Measurements from ENCODE around the gene EIF1B. TPM values are rescaled to one million over a fixed set of nuclear protein-coding genes. Genes with fewer than 3 reads are reported as not detected.

The EIF1B gene
- total RNA-seq, 4 donors from 2014 or later, result 20.9 to 46.1 (median 24.1) TPM

DNA sequence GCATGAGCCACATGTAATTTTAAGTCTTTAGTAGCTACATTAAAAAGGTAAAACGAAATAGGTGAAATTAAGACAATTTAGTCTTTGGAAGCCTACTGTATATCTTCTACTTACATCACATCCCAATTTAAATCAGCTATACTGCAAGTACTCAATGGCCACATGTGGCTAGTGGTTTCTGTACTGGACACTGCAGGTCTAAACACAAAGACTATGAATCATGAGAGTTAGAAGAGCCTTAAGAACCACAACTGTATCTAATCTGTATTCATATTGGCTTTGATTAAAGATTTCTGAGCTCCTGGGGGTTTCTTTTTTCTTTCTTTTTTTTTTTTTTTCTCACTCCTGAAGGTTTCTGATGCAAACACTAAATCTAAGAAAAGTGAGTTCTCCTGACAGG lies 2.3 kb upstream of the EIF1B start:
- Histone ChIP-seq H3K4me1 (peaks cover 15 to 18% of the 10 kb centered on the region in 2 donors), H3K27ac (no peak overlapping the region), H3K36me3 (peaks cover 6 to 9% of the 10 kb centered on the region in 2 donors), H3K4me3 (replicated peaks in 1 of 3) (no peak overlapping the region), H3K27me3 (no peaks in the 10 kb centered on the region), H3K9me3 (no peaks in the 10 kb centered on the region)
- DNase-seq, result no peak
- intact Hi-C loops (cut with DNase I), result no loop called here
- TF ChIP-seq POLR2A (IDR thresholded peaks at IDR 0.05), result no peak
- TF ChIP-seq, protein P1, sequence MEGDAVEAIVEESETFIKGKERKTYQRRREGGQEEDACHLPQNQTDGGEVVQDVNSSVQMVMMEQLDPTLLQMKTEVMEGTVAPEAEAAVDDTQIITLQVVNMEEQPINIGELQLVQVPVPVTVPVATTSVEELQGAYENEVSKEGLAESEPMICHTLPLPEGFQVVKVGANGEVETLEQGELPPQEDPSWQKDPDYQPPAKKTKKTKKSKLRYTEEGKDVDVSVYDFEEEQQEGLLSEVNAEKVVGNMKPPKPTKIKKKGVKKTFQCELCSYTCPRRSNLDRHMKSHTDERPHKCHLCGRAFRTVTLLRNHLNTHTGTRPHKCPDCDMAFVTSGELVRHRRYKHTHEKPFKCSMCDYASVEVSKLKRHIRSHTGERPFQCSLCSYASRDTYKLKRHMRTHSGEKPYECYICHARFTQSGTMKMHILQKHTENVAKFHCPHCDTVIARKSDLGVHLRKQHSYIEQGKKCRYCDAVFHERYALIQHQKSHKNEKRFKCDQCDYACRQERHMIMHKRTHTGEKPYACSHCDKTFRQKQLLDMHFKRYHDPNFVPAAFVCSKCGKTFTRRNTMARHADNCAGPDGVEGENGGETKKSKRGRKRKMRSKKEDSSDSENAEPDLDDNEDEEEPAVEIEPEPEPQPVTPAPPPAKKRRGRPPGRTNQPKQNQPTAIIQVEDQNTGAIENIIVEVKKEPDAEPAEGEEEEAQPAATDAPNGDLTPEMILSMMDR (IDR thresholded peaks at IDR 0.05), result no peak
- WGBS, 2 donors, result 91 to 92% methylated on average over 1 of the region's 1 CpG

DNA sequence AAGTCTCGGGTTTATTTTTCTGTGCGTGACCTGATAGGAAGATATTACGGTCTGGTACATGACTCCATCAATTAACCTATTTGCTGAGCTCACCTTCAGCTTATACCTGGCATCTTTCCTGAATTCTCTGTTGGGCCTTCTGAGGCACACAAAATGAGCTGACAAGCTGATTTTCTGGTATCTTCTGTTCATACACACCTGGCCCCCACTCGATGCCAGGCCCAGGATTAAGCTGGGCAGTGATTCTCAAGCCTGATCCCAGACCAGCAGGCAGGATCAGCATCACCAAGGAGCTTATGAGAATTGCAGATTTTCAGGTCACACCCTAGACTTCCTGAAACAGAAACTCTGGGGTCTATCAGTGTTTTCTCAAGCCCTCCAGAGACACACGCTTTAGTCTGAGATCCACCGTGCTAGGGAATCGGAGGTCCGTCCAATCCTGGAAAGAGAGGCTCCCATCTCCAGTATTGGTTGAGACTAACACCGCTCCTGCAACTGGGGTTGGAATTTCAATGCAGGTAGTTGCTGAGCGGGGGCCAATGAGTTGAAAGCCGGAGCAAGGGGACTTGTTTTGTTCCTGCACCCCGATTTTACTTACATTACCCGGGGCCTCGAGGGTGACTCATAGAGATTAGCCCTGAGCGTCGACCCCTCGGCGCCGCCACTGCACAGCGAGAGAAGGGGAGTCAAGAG lies 636 bp upstream of the EIF1B start:
- no peaks in the 10 kb centered on the region for H3K9me3 ChIP-seq
- no peaks in the 10 kb centered on the region for H3K27me3 ChIP-seq
- H3K4me3 ChIP-seq (replicated peaks in 1 of 3), result peak overlapping the region; percentile 52 to 91 (median 81)
- peak overlapping the region; percentile 66 to 93 (median 71) for H3K27ac ChIP-seq
- H3K36me3 ChIP-seq, result peaks cover 14 to 23% of the 10 kb centered on the region in 2 donors
- TF ChIP-seq, protein P1 (IDR thresholded peaks at IDR 0.05), result no peak
- TF ChIP-seq POLR2A (IDR thresholded peaks at IDR 0.05), result no peak
- intact Hi-C loops (cut with DNase I), result no loop called here
- H3K4me1 ChIP-seq, result peaks cover 15 to 18% of the 10 kb centered on the region in 2 donors
- peak in 1 of 2 donors; percentile 23 for DNase-seq
- WGBS, 2 donors, result 31 to 33% methylated on average over 11 to 15 of the region's 20 CpGs

DNA sequence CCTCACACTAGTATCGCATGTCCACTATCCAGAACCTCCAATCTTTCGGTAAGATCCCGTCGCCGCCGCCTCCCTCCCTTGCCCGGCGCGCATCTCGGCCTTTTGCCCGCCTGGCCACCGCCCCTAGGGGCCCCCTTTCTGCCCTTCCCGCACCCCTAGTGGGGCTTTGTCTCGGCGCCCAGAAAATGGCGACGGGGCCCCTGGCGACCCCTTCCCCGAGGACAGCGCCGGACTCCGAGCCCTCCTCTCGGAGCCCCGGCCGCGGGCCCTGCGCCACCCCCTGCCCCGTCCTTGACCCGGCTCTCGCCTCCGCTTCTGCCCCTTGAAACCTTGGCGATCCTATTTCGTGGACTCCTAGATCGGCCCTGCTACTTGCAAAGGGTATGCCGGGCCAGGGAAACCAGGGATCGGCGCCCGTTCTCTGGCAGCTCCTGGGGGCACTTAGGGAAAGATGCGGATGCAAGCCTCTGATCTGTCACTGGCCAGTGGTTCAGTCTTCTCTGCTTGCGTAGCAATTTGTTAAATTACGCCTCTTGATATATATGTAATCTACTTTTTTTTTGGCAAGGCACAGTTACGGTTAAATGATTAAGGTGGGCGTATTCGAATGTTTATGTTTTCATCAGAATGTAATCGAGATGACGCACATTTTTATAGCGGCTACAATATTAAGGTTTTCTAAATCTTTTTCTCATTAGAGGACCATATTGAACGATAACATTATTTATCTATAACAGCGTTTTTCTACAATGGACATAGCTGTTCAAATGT lies 603 bp downstream of the EIF1B start:
- intact Hi-C loops (cut with DNase I), result loop anchor here (10.0 kb wide), 1 partner anchor 155 kb away; no protein-coding TSS in a partner anchor
- no peaks in the 10 kb centered on the region for H3K9me3 ChIP-seq
- DNase-seq, result peak; percentile 52 to 53
- 0 to 1% methylated on average over 33 to 46 of the region's 49 CpGs for WGBS, 2 donors
- H3K27ac ChIP-seq, result peak overlapping the region; percentile 81 to 93 (median 86)
- no peak for TF ChIP-seq POLR2A (IDR thresholded peaks at IDR 0.05)
- TF ChIP-seq, protein P1 (IDR thresholded peaks at IDR 0.05), result no peak
- H3K36me3 ChIP-seq, result peaks cover 14 to 24% of the 10 kb centered on the region in 2 donors
- H3K4me1 ChIP-seq, result peaks cover 15 to 18% of the 10 kb centered on the region in 2 donors
- no peaks in the 10 kb centered on the region for H3K27me3 ChIP-seq
- H3K4me3 ChIP-seq (replicated peaks in 1 of 3), result peak overlapping the region; percentile 65 to 91 (median 83)

DNA sequence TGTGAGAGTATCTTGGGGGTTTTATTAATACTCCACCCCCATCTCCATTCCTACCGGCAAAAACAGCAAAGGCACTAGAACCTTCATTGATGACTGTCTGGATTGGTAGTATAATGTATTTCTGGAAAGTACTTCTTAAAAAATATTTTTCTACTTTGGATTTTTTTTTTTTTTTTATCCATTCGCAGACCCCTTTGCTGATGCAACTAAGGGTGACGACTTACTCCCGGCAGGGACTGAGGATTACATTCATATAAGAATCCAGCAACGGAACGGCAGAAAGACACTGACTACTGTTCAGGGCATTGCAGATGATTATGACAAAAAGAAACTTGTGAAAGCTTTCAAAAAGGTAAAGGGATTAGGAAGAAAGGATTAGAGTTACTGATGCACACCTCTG lies 1.2 kb downstream of the EIF1B start:
- Histone ChIP-seq H3K27me3 (no peaks in the 10 kb centered on the region), H3K36me3 (peaks cover 14 to 24% of the 10 kb centered on the region in 2 donors), H3K27ac (peak overlapping the region in 2 of 3 donors; percentile 86 to 93), H3K9me3 (no peaks in the 10 kb centered on the region), H3K4me1 (peaks cover 15 to 18% of the 10 kb centered on the region in 2 donors), H3K4me3 (replicated peaks in 1 of 3) (peak overlapping the region; percentile 65 to 91 (median 83))
- DNase-seq, result no peak
- WGBS, 2 donors, result 6 to 10% methylated on average over 6 of the region's 6 CpGs
- TF ChIP-seq POLR2A (IDR thresholded peaks at IDR 0.05), result no peak
- TF ChIP-seq, protein P1 (IDR thresholded peaks at IDR 0.05), result no peak
- intact Hi-C loops (cut with DNase I), result loop anchor here (10.0 kb wide), 1 partner anchor 154 kb away; no protein-coding TSS in a partner anchor
